VCaP (cell line): ENCODE data around the gene SRP14.

Source experiments
- H3K27ac ChIP-seq: fragments of 450-650 bp; 2 replicates; pipeline ENCODE4 v1.5.1; 2017
- TF ChIP-seq, protein P1 (sequence below): fragments of 450-650 bp; conservative IDR thresholded peaks from 2 replicates; pipeline ENCODE4 v1.5.1; 2017; ENCODE audit warnings: mild to moderate bottlenecking, moderate library complexity

The SRP14 gene

DNA sequence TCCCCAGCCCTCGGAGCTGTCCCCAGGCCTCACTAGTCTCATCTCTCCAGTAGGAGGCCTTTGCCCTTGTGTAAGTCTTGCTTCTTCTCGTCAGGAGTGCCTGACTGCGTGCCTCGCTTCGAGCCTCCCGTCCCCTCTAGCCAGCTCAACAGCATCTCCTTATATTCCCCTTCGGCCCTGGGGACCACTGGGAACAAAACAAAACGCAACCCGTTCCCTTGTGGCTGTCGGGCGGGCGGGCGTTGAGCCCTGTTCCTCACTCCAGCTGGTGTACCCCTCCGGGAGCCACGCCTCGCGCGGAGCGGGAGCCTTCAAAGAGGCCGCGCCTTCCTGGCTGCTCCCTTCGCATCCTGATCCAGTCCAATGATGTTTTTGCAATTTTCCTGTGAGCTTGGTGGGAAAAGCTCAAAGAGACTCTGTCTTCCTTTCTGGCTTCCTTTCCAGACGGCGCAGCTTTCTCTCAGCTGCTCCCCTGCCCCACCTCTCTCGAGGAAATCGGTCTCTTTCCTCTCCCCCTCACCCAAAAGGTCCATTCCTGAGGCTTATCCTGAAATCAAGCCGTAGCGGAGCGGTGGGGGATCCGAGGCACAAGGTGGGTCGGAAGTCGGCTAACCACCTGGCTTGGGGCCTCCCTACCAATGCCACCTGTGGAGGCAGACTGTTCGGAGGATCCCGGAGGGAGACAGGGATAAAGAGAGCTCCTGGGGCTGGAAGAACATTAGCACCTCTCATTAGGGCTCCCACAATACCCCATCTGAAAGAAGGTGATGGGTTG is 33.4 kb upstream of the SRP14 start:
- H3K27ac ChIP-seq = no peak overlapping the region
- TF ChIP-seq, protein P1, sequence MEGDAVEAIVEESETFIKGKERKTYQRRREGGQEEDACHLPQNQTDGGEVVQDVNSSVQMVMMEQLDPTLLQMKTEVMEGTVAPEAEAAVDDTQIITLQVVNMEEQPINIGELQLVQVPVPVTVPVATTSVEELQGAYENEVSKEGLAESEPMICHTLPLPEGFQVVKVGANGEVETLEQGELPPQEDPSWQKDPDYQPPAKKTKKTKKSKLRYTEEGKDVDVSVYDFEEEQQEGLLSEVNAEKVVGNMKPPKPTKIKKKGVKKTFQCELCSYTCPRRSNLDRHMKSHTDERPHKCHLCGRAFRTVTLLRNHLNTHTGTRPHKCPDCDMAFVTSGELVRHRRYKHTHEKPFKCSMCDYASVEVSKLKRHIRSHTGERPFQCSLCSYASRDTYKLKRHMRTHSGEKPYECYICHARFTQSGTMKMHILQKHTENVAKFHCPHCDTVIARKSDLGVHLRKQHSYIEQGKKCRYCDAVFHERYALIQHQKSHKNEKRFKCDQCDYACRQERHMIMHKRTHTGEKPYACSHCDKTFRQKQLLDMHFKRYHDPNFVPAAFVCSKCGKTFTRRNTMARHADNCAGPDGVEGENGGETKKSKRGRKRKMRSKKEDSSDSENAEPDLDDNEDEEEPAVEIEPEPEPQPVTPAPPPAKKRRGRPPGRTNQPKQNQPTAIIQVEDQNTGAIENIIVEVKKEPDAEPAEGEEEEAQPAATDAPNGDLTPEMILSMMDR = no peak

DNA sequence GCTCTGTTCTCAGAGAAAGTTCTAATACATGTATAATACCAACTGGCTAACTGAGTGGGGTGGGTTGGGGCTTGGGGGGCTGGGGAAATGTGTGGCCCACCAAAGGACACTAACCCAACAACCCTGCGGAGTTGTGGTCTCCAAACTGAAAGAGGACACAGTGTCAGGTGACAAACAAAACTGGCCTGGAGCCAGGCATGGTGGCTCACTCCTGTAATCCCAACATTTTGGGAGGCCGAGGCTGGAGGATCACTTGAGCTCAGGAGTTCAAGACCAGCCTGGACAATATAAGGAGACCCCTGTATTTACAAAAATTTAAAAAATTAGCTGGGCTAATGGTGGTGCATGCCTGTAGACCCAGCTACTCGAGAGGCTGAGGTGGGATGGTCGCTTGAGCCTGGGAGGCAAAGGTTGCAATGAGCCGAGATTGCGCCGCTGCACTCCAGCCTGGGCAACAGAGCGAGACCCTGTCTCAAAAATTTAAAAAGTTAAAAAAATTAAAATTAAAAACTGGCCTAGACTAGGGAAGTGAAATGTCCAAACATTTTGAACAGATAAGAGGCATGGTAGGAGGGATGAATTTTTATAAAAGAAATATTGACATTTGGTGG is 31.7 kb upstream of the SRP14 start:
- TF ChIP-seq, protein P1 = no peak
- peak overlapping the region; percentile 77; the same call in 1 of the 2 replicates for H3K27ac ChIP-seq

DNA sequence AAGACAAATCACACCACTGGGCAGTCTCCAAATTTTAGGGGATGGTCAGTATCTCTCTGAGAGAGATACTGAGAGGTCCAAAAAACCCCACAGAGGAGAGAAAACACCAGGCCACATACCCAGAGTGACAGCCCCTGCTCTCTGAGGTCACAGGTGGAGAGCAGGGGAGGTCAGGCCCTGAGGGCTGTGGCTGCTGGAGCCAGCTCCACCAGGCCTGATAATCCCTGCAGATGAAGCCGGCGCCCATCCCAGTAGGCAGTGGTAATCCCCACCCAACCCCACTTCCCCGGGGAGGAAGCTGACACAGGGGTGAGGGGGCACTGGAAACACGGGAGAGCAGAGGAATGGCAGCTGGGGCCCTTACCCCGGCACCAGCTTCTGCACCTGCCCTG is 31.2 kb upstream of the SRP14 start:
- TF ChIP-seq, protein P1 = no peak

DNA sequence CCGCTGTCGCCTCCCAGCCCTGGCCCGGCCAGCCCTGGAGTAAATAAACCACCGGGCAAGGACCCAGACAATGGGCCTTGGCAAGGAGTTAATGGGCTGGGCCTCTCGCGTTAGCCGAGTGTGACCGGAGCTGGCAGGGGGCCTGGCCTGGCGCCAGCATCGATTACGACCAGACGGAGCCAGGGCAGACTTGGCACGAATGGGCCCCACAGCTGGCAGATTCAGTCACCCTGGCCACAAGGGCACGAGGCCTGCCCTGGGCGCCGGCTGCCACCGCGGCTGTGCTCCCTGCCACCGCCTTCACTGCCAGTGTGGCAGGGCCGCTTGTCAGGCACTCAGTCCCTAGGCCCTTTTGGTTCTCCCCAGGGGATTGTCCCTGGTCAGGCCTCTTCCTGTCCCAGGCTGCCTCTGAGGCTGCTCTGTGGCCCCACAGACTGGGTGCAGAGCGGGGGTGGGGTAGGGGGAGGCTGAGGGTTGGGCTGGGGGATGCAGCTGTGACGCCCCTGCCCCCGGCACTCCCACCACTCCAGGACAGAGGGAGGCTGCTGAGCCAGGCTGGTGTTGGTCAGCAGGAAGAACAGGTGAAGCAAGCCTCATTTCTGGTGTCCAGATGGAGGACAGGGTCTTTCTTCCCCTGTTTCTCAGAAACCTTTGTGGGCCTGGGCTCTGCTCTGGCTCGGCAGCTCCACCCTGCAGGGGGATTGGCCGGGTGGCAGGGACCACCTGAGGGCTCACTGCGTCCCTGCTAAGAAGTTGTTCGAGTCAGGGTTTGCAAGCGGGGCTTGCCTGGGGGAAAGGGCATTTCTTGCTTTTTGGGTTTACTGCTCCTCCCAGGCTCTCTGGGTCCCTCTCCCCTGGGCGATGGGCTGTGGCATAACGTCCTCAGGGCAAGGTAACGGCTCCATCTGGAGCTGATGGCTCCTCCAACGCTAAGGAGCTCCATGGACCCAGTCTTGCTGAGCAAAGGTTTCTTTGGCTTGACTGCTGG is 30.5 kb upstream of the SRP14 start:
- TF ChIP-seq, protein P1 = no peak
- H3K27ac ChIP-seq = peak overlapping the region; percentile 77

More for the DNA sequence above, 31.2 kb upstream of the SRP14 start:
- H3K27ac ChIP-seq = peak overlapping the region; percentile 77

DNA sequence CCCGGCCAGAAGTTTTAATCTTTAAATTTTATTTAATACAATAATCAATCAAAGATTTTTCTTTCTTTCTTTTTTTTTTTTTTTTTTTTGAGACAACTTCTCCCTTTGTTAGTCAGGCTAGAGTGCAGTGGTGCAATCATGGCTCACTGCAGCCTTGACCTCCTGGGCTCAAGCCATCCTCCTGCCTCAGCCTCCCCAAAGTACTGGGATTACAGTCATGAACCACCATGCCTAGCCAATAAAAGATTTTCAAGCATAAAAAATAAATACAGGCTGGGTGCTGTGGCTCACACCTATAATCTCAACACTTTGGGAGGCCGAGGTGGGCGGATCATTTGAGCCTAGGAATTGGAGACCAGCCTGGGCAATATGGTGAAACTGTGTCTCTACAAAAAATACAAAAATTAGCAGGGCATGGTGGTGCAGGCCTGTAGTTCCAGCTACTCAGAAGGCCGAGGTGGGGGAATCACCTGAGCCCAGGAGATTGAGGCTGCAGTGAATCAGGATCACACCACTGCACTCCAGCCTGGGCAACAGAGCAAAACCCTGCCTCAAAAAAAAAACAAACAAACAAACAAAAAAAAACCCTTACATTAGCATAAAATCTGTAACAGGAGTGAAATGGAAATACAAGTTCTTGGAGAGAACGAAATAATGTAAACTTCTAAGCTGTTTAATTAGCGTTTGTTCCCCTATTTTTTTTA is 29.1 kb upstream of the SRP14 start:
- peak overlapping the region; percentile 77 for H3K27ac ChIP-seq
- TF ChIP-seq, protein P1 = no peak

DNA sequence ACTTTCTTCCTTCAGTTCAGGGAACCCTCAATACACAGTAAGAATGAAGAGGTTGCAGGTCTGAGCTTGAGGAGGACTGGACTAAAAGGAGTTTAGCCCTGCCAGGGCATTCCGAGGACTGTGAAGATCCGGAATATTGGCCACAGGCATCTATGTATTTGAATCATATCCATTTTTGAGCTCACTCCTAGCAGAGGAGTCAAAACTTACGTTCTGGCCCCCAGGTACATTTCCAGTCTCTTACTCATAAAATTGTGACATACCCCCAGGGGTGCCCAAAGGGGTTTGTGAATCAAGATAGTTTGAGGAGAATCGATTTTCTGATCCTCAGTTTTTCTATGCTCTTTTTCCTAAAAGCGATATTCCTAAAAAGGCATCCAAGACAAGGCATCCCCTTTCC is 27.6 kb upstream of the SRP14 start:
- H3K27ac ChIP-seq = peak overlapping the region; percentile 77; the same call in 1 of the 2 replicates
- TF ChIP-seq, protein P1 = no peak
